Measurements from ENCODE around the gene RAPGEF1. TPM values are rescaled to one million over a fixed set of nuclear protein-coding genes. Genes with fewer than 3 reads are reported as not detected.

RAPGEF1 gene
- total RNA-seq, 2 donors from 2014 or later = 28.6 to 63.8 TPM

- no peak for DNase-seq (ENCODE audit: low spot score)
- 72% methylated on average over 26 of the region's 26 CpGs for WGBS
- H3K36me3 ChIP-seq = peaks cover 11 to 12% of the 10 kb centered on the region in 2 donors
- H3K4me1 ChIP-seq (replicated peaks) = no peaks in the 10 kb centered on the region
- no peaks in the 10 kb centered on the region for H3K9me3 ChIP-seq
- no peak overlapping the region for H3K4me3 ChIP-seq
- TF ChIP-seq CTCF (IDR thresholded peaks at IDR 0.05) (no peak), POLR2A (IDR thresholded peaks at IDR 0.05) (no peak), POLR2AphosphoS5 (IDR thresholded peaks at IDR 0.05) (no peak)
- intact Hi-C loops (cut with DNase I) = no loop called here
- H3K27ac ChIP-seq = no peak overlapping the region
- no peaks in the 10 kb centered on the region for H3K27me3 ChIP-seq (replicated peaks; ENCODE audit: insufficient read depth)
These were observed 161.0 kb downstream of the RAPGEF1 start for GRCh38 chr9:131578731-131579504.

- H3K36me3 ChIP-seq = peaks cover 9 to 11% of the 10 kb centered on the region in 2 donors
- no peaks in the 10 kb centered on the region for H3K9me3 ChIP-seq
- H3K4me1 ChIP-seq (replicated peaks) = no peaks in the 10 kb centered on the region
- TF ChIP-seq POLR2AphosphoS5 (IDR thresholded peaks at IDR 0.05) (no peak), CTCF (IDR thresholded peaks at IDR 0.05) (no peak), POLR2A (IDR thresholded peaks at IDR 0.05) (no peak)
- H3K4me3 ChIP-seq = no peak overlapping the region
- no peaks in the 10 kb centered on the region for H3K27me3 ChIP-seq (replicated peaks; ENCODE audit: insufficient read depth)
- 83% methylated on average over 10 of the region's 13 CpGs for WGBS
- H3K27ac ChIP-seq = no peak overlapping the region
- intact Hi-C loops (cut with DNase I) = no loop called here
- no peak for DNase-seq (ENCODE audit: low spot score)
These were observed 161.9 kb downstream of the RAPGEF1 start for GRCh38 chr9:131578021-131578420.

GRCh38 chr9:131577005-131578000 lies 162.6 kb downstream of the RAPGEF1 start:
- no peaks in the 10 kb centered on the region for H3K27me3 ChIP-seq (replicated peaks; ENCODE audit: insufficient read depth)
- intact Hi-C loops (cut with DNase I) = no loop called here
- no peak overlapping the region for H3K27ac ChIP-seq
- H3K9me3 ChIP-seq = no peaks in the 10 kb centered on the region
- no peak for DNase-seq (ENCODE audit: low spot score)
- peaks cover 9 to 11% of the 10 kb centered on the region in 2 donors for H3K36me3 ChIP-seq
- 85% methylated on average over 25 of the region's 25 CpGs for WGBS
- no peak overlapping the region for H3K4me3 ChIP-seq
- H3K4me1 ChIP-seq (replicated peaks) = no peaks in the 10 kb centered on the region
- TF ChIP-seq POLR2AphosphoS5 (IDR thresholded peaks at IDR 0.05) (no peak), CTCF (IDR thresholded peaks at IDR 0.05) (no peak), POLR2A (IDR thresholded peaks at IDR 0.05) (no peak)

GRCh38 chr9:131575946-131576853 lies 163.7 kb downstream of the RAPGEF1 start:
- DNase-seq (ENCODE audit: low spot score) = no peak
- no peaks in the 10 kb centered on the region for H3K4me1 ChIP-seq (replicated peaks)
- WGBS = 93% methylated on average over 23 of the region's 23 CpGs
- H3K36me3 ChIP-seq = peaks cover 6 to 9% of the 10 kb centered on the region in 2 donors
- H3K4me3 ChIP-seq = no peak overlapping the region
- TF ChIP-seq CTCF (IDR thresholded peaks at IDR 0.05) (no peak), POLR2A (IDR thresholded peaks at IDR 0.05) (no peak), POLR2AphosphoS5 (IDR thresholded peaks at IDR 0.05) (no peak)
- H3K27ac ChIP-seq = no peak overlapping the region
- no peaks in the 10 kb centered on the region for H3K9me3 ChIP-seq
- intact Hi-C loops (cut with DNase I) = no loop called here
- H3K27me3 ChIP-seq (replicated peaks; ENCODE audit: insufficient read depth) = no peaks in the 10 kb centered on the region
